K562 (cell line): ENCODE measurements around the gene MED20. TPM values are rescaled to one million over a fixed set of nuclear protein-coding genes. Genes with fewer than 3 reads are reported as not detected.

ENCODE experiments used
- BRD4 ChIP-seq: fragments of 200-600 bp; sonication (generic); IDR thresholded peaks from 2 replicates; pipeline ENCODE4 v1.6.1; 2017; ENCODE audit warnings: inconsistent platforms
- DEAF1 ChIP-seq: fragments of 450-650 bp; formaldehyde crosslinking; IDR thresholded peaks from 2 replicates; pipeline ENCODE4 v1.4.0; 2020; ENCODE audit warnings: mild to moderate bottlenecking, moderate library complexity
- EP400 ChIP-seq: fragments of 450-650 bp; IDR thresholded peaks from 2 replicates; pipeline ENCODE4 v1.6.1; 2017; ENCODE audit warnings: antibody characterized with exemption, mild to moderate bottlenecking, moderate library complexity
- ESRRB ChIP-seq: fragments of 250-450 bp; sonication (Bioruptor Pico); IDR thresholded peaks from 2 replicates; pipeline ENCODE4 v1.5.0; 2020; ENCODE audit warnings: mild to moderate bottlenecking, moderate library complexity, borderline replicate concordance
- HDAC2 ChIP-seq: fragments of 450-650 bp; IDR thresholded peaks from 2 replicates; pipeline ENCODE4 v1.6.1; 2016; ENCODE audit warnings: mild to moderate bottlenecking
- HDAC6 ChIP-seq: IDR thresholded peaks from 2 replicates; pipeline ENCODE4 v1.6.1; 2012; ENCODE audit warnings: low read depth, mild to moderate bottlenecking, control low read depth, inconsistent platforms, low read length, moderate library complexity
- HMG20B ChIP-seq: fragments of 250-450 bp; sonication (Bioruptor Pico); IDR thresholded peaks from 2 replicates; pipeline ENCODE4 v1.5.0; 2021; ENCODE audit warnings: mild to moderate bottlenecking
- NCOA1 ChIP-seq: fragments of 450-650 bp; IDR thresholded peaks from 2 replicates; pipeline ENCODE4 v1.6.1; 2016; ENCODE audit warnings: low read depth
- POLR2H ChIP-seq: IDR thresholded peaks from 2 replicates; pipeline ENCODE4 v1.6.1; 2016; ENCODE audit warnings: missing genetic modification characterization, low read depth, mild to moderate bottlenecking, control low read depth, missing compliant biosample characterization, moderate library complexity
- PTBP1 ChIP-seq: fragments of 200-400 bp; formaldehyde crosslinking; IDR thresholded peaks from 2 replicates; pipeline ENCODE4 v1.6.1; 2017; ENCODE audit warnings: low read depth, low read length
- STAT5A ChIP-seq: IDR thresholded peaks from 2 replicates; pipeline ENCODE4 v1.6.1; 2012; ENCODE audit warnings: low read length, inconsistent platforms, borderline replicate concordance
- STAT5B ChIP-seq: fragments of 250-450 bp; sonication (Bioruptor Pico); IDR thresholded peaks from 2 replicates; pipeline ENCODE4 v1.8.0; 2021; ENCODE audit warnings: mild to moderate bottlenecking, inconsistent platforms
- TBL1XR1 ChIP-seq, 2 experiments: IDR thresholded peaks; 2 replicates each; pipeline ENCODE4 v1.6.1; 2012; ENCODE audit warnings: improper control_type of control experiment in 2 of 2, low read length in 2 of 2, mild to moderate bottlenecking in 1 of 2
- TRIM24 ChIP-seq, 2 experiments: fragments of 450-650 bp; IDR thresholded peaks; 2 replicates each; pipeline ENCODE4 v1.6.1; 2016
- ZBTB17 ChIP-seq: fragments of 450-650 bp; formaldehyde crosslinking; IDR thresholded peaks from 2 replicates; pipeline ENCODE4 v1.4.0; 2020; ENCODE audit warnings: mild to moderate bottlenecking
- ZBTB33 ChIP-seq: sonication (generic); formaldehyde crosslinking; IDR thresholded peaks from 2 replicates; pipeline ENCODE4 v1.8.1; 2023; ENCODE audit warnings: mild to moderate bottlenecking, missing genetic modification reagents
- ZNF197 ChIP-seq: fragments of 200-800 bp; sonication (Bioruptor generic); IDR thresholded peaks from 2 replicates; pipeline ENCODE4 v1.6.1; 2016; ENCODE audit warnings: low read depth, missing genetic modification characterization, missing compliant biosample characterization
- ZNF224 ChIP-seq: sonication (generic); formaldehyde crosslinking; IDR thresholded peaks from 2 replicates; pipeline ENCODE4 v1.8.0; 2022; ENCODE audit warnings: mild to moderate bottlenecking, missing genetic modification reagents
- ZNF232 ChIP-seq: sonication (generic); formaldehyde crosslinking; IDR thresholded peaks from 2 replicates; pipeline ENCODE4 v1.8.0; 2022; ENCODE audit warnings: mild to moderate bottlenecking, missing genetic modification reagents
- ZNF274 ChIP-seq: IDR thresholded peaks from 2 replicates; pipeline ENCODE4 v1.6.1; 2011; ENCODE audit warnings: low read depth, mild to moderate bottlenecking, low read length, moderate library complexity, borderline replicate concordance
- polyA plus RNA-seq, 8 experiments: library from polyadenylated mRNA; depleted of rRNA in 4 of 8; stranded (reverse) in 5 of 8; unstranded in 3 of 8; fragments of >200 nt; fragmentation: Nextera tagmentation in 2 of 8; fragmentation: Illumina TruSeq in 1 of 8; extraction: Ambion mirVana in 2 of 8; extraction: Trizol in 1 of 8; gene quantifications; 2 replicates each; pipeline versions ENCODE4 v1.2.1 to v1.2.3, GENCODE V29; 2011 to 2014; ENCODE audit warnings: inconsistent platforms in 1 of 8, missing spikeins in 1 of 8
- total RNA-seq, 7 experiments: library from RNA; depleted of rRNA in 6 of 7; stranded (reverse); fragments of >200 nt in 6 of 7; fragmentation: Illumina TruSeq in 2 of 7; extraction: Trizol in 2 of 7; gene quantifications; 2 replicates each; pipeline versions ENCODE4 v1.2.1 to v1.2.3, GENCODE V29; 2011 to 2021; ENCODE audit warnings: low replicate concordance in 1 of 7
- TF ChIP-seq, protein P1 (sequence below), 2 experiments: fragments of 450-650 bp in 1 of 2; IDR thresholded peaks; 2 replicates each; pipeline ENCODE4 v1.6.1; 2011 to 2017; ENCODE audit warnings: low read depth in 2 of 2, antibody characterized with exemption in 1 of 2, borderline replicate concordance in 1 of 2, low read length in 1 of 2, mild to moderate bottlenecking in 1 of 2, mixed read lengths in 1 of 2; ENCODE audit not compliant: control insufficient read depth in 1 of 2

MED20 gene
- total and polyA plus RNA-seq, 9 of the 15 experiments (the other 6 are each of a cell fraction or from before 2014, with no cell fraction given): 27.3 to 80.9 (median 46.0) TPM

DNA sequence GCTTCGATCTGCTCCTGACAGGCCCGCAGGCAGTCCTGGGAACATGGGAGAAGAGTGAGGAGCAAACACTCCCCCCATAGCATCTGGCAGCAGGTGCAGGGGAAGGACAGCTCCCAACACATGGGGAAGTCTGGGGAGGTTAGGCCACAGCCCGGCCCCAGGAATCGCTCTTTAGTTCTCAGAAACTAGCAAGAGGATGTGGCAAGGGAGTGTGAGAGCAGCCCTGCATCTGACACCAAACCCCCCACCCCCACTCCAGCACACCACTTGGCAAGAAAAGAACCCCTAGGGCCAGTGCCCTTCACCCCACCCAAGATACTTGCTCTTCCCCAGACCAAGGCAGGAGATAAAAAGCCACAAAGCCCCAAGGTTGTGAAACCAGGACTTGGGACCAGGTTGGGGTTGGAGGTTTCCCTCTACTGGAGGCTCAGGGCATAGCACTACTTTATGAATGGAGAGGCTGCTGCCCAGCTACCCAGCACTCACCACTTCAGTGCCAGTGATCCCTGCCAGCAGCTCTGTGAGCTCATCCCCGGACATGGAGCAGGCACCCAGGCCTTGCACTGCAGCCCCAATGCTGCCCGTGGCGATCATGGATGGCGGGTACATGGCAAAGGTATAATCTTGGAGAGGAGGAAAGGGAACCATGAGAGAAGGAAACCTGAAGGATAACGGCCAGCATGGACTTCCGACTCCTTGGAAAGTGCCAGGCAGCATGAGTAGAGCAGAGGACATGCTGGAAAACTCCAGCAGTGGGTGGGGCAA lies 15.3 kb upstream of the MED20 start (continued):
- TF ChIP-seq BRD4: no peak
- no peak for TF ChIP-seq HDAC6
- no peak for TF ChIP-seq ZNF232 (CRISPR knock-in tag)
- peak; percentile 83; the same call in 1 of the 2 replicates for TF ChIP-seq HDAC2
- TF ChIP-seq HMG20B (CRISPR knock-in tag): 0 out of 2 replicates have a peak, but pooled peaks have one; percentile 22
- TF ChIP-seq TRIM24 (IDR thresholded peaks at IDR 0.05): peak; percentile 60 to 80; a peak in 3 of 4 replicates
- peak; percentile 82 for TF ChIP-seq DEAF1 (CRISPR knock-in tag)
- TF ChIP-seq ZBTB17: peak; percentile 65; the same call in 1 of the 2 replicates
- TF ChIP-seq EP400: peak; percentile 37; the same call in 1 of the 2 replicates
- TF ChIP-seq NCOA1: 0 out of 2 replicates have a peak, but pooled peaks have one; percentile 39
- TF ChIP-seq, protein P1, sequence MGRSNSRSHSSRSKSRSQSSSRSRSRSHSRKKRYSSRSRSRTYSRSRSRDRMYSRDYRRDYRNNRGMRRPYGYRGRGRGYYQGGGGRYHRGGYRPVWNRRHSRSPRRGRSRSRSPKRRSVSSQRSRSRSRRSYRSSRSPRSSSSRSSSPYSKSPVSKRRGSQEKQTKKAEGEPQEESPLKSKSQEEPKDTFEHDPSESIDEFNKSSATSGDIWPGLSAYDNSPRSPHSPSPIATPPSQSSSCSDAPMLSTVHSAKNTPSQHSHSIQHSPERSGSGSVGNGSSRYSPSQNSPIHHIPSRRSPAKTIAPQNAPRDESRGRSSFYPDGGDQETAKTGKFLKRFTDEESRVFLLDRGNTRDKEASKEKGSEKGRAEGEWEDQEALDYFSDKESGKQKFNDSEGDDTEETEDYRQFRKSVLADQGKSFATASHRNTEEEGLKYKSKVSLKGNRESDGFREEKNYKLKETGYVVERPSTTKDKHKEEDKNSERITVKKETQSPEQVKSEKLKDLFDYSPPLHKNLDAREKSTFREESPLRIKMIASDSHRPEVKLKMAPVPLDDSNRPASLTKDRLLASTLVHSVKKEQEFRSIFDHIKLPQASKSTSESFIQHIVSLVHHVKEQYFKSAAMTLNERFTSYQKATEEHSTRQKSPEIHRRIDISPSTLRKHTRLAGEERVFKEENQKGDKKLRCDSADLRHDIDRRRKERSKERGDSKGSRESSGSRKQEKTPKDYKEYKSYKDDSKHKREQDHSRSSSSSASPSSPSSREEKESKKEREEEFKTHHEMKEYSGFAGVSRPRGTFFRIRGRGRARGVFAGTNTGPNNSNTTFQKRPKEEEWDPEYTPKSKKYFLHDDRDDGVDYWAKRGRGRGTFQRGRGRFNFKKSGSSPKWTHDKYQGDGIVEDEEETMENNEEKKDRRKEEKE (IDR thresholded peaks at IDR 0.05; ENCODE audit: borderline replicate concordance in 1 of 2, control insufficient read depth in 1 of 2, low read depth in 2 of 2, low read length in 1 of 2): 0 out of 4 replicates have a peak, but pooled peaks of 1 of the 2 experiments have one; percentile 72
- TF ChIP-seq ZBTB33 (CRISPR knock-in tag): peak; percentile 82
- TF ChIP-seq STAT5A: peak; percentile 59
- no peak for TF ChIP-seq ZNF224 (CRISPR knock-in tag)
- TF ChIP-seq ESRRB: no peak
- peak; percentile 36; the same call in 1 of the 2 replicates for TF ChIP-seq POLR2H (tag)
- TF ChIP-seq ZNF274: no peak
- TF ChIP-seq TBL1XR1 (IDR thresholded peaks at IDR 0.05; ENCODE audit: low read length in 2 of 2): peak; percentile 64 to 72; a peak in 2 of 4 replicates
- TF ChIP-seq PTBP1: no peak
- TF ChIP-seq STAT5B (CRISPR knock-in tag): no peak
- peak; percentile 57; the same call in 1 of the 2 replicates for TF ChIP-seq ZNF197 (CRISPR knock-in tag)
